Mononuclear cell (primary cell): ENCODE measurements around the gene TGDS. TPM values are rescaled to one million over a fixed set of nuclear protein-coding genes. Genes with fewer than 3 reads are reported as not detected.

ENCODE experiments used
- H3K27me3 ChIP-seq: 2 replicates; pipeline ENCODE4 v1.6.0; 2011; ENCODE audit warnings: low read length, control low read depth; ENCODE audit not compliant: insufficient read depth
- H3K4me1 ChIP-seq: 2 replicates; pipeline ENCODE4 v1.5.1; 2011; ENCODE audit warnings: mild to moderate bottlenecking, low read length, control low read depth; ENCODE audit not compliant: insufficient read depth
- H3K4me3 ChIP-seq: 2 replicates; pipeline ENCODE4 v1.5.1; 2011; ENCODE audit warnings: mild to moderate bottlenecking, low read length, moderate library complexity
- H3K9me3 ChIP-seq: 2 replicates; pipeline ENCODE4 v1.5.1; 2011; ENCODE audit warnings: low read depth, mild to moderate bottlenecking, control low read depth, low read length
- total RNA-seq: library from RNA; depleted of rRNA; stranded (reverse); fragments of >200 nt; gene quantifications from one replicate; pipeline ENCODE4 v1.2.3, GENCODE V29; 2012

TGDS gene
- total RNA-seq, 1 donor: 5.5 TPM

DNA sequence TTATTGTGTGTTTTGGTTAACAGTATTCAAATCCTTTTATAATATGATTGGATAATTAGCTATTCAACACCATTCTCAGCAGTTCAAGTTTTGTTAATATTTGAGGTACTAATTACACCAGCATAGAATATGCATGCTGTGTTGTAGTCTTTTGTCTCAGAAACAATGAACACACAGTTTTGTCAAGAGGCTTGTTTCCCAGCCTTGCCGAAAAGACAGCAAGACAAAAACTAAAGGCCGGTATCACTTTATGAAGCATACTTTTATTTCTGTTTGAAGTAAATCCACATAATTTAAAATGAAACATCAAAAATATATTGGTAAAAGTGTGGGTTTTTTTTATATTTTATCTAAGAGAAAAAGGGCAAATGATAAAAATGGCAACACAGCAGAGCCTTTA is 13.2 kb upstream of the TGDS start:
- H3K9me3 ChIP-seq: no peaks in the 10 kb centered on the region
- H3K4me1 ChIP-seq: no peaks in the 10 kb centered on the region
- no peaks in the 10 kb centered on the region for H3K27me3 ChIP-seq
- no peak overlapping the region for H3K4me3 ChIP-seq

DNA sequence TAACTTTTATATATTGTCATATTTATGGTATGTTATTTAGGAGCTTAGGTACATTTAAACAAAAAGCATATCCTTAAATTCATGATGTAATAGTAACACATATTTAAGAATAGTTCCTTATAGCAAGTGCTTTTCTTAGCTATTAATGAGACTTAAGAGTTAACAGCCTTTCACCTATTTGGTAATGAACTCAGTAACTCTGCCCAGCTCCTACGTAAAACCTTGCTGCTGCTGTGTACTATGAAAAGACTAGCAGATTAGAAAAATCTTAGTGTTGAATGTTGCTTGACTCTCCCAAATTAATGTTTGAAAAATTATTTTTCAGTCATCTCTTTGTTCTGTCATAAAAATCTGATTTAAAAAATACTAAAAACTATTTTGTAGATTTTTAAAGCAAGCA is 12.6 kb upstream of the TGDS start:
- Histone ChIP-seq H3K27me3 (no peaks in the 10 kb centered on the region), H3K4me1 (no peaks in the 10 kb centered on the region)

DNA sequence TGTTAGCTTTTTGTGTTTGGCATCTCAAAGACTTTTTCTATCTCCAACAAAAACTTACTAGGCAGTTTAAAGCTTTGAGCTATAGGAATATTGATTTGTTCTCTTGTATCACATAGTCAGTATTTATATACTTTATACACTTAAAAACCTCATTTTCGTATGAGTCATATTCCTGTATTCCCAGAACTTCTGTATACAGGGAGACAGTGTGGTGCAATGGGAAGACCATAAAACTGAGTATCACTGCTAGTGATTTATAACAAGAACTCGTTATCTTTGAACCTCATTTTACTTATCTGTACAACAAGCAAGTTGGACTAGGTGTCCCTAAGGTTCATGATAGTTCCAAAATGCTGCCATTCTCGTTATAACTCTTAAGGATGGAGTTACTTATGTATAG is 12.0 kb upstream of the TGDS start:
- no peaks in the 10 kb centered on the region for H3K27me3 ChIP-seq
- H3K4me3 ChIP-seq: no peak overlapping the region
- no peaks in the 10 kb centered on the region for H3K9me3 ChIP-seq
- no peaks in the 10 kb centered on the region for H3K4me1 ChIP-seq

More for the DNA sequence above, 12.6 kb upstream of the TGDS start:
- H3K9me3 ChIP-seq: no peaks in the 10 kb centered on the region
- no peak overlapping the region for H3K4me3 ChIP-seq

DNA sequence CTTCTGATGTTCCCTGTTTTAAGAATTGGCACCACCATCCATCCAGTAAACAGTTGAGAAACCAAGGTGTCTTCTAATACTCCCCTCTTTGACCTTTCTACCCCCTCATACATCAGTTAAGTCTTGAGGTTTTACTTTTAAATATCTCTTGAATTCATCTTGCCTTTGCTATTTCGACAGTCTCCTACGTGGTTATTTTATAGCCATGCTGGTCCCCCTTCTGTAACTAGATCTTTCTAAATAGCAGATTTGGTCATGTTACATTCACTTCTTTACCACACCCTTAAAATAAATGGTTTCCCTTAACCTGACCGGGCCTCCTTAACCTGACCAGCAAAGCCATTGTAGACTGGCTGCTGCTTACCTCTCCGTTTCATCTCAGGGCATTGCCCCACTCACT is 11.1 kb upstream of the TGDS start:
- Histone ChIP-seq H3K4me1 (peaks cover 5% of the 10 kb centered on the region), H3K9me3 (no peaks in the 10 kb centered on the region), H3K27me3 (no peaks in the 10 kb centered on the region), H3K4me3 (no peak overlapping the region)

DNA sequence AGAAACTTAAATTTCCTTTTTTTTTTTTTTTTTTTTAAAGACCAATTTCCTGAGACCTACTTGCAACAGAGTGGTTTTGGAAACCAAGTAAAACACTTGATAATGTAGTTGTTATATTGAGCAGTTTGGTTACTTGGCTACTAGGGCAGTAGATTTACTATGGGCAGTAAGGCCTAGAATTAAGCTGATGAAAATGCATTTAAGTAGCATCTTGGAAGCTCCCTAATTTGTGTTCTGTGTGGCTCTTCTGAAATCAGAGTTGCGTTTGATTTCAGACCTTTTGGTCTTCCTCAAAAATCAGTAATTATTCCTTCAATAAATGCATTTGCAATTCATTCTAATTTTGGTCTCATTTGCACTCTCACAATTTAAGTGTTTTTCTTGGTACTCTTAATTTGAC is 6.5 kb upstream of the TGDS start:
- Histone ChIP-seq H3K9me3 (no peaks in the 10 kb centered on the region), H3K4me3 (peak overlapping the region; percentile 61), H3K4me1 (peaks cover 9% of the 10 kb centered on the region), H3K27me3 (no peaks in the 10 kb centered on the region)

DNA sequence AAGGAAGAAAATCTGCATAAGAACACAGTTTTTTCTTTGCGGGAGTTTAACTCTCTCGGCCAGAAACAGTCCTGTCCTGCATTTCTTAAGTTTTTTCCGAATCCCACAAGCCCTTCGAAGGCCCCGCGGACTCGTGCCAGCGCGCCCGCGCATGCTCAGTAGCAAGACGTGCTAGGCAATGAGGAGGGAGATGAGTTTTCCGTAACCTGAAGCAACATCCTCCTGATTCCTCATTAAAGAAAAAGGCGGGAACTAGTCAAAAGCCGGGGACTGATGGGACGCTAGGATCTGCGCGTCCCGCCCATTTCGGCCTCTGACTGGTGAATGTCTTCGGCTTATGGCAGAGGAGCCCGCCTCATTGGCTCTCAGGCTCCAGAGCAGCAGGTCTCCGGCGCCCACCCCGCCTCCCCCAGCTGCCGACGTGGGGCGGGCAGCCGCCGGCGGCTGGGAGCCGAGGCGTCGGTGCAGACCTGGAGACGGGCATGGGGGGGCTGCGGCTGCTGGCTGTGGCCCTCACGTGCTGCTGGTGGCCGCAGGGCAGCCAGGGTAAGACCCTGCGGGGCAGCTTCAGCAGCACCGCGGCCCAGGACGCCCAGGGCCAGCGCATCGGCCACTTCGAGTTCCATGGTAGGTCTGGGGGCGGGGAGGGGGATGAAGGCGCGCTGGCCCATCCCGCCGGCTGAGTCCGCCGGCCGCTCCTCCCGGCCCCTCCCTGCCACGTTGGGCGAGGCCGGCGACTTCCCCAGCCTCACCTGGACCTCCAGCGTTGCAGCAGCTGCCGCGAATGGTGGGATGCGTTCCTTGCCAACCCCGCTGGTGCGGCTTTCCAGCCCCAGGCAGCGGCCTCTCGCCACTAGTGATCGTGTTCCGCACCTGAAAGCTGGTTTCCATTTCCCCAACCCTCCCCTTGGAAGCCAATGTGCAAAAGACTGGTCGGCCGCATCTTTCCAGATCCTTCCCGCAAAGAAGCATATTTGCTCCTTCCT is 5.8 kb upstream of the TGDS start, which contains the start of gene GPR180:
Gene GPR180, plus strand, starts transcription at position 412 of the 986 bp plus-strand sequence. Its CDS starts 71 bp downstream, at position 483.
- Histone ChIP-seq H3K4me3 (peak within 1 kb of the TSS; percentile 61), H3K9me3 (no peaks in the 10 kb centered on the region), H3K4me1 (peaks cover 9% of the 10 kb centered on the region), H3K27me3 (no peaks in the 10 kb centered on the region)

DNA sequence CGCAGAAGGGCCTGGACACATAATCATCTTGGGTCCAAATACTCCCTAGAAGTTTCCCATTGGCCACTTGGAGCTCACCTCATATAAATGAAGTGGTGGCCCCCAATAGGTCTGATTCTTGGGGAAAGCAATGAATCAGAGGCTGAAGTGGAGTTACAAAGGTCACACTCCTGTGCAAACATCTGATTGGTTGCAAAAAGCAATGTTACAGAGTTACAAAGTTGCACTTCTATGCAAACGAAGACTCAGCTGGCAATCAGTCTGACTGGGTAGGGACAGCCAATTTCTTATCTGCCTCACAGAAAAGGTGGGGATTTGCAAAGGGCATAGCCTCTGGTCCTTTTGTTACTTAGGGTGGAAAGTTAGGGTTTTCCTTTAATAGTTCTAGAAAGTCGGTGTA is 3.9 kb upstream of the TGDS start:
- Histone ChIP-seq H3K4me1 (peaks cover 20% of the 10 kb centered on the region), H3K4me3 (no peak overlapping the region), H3K9me3 (no peaks in the 10 kb centered on the region), H3K27me3 (no peaks in the 10 kb centered on the region)

DNA sequence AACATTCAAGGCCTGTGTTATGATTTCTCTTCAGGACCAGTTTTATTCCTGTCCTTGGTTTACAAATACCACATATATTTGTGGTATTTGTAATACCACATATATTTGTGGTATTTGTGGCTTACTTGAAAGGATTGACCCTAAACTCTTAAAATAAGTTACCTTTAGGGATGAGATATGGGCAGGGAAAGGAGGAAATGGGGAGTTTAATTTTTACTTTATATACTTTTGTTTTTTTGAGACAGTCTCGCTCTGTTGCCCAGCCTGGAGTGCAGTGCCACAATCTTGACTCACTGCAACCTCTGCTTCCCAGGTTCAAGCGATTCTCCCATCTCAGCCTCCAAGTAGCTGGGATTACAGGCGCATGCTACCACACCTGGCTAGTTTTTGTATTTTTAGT is 2.3 kb upstream of the TGDS start:
- Histone ChIP-seq H3K9me3 (no peaks in the 10 kb centered on the region), H3K4me1 (peaks cover 29% of the 10 kb centered on the region), H3K27me3 (no peaks in the 10 kb centered on the region), H3K4me3 (no peak overlapping the region)

DNA sequence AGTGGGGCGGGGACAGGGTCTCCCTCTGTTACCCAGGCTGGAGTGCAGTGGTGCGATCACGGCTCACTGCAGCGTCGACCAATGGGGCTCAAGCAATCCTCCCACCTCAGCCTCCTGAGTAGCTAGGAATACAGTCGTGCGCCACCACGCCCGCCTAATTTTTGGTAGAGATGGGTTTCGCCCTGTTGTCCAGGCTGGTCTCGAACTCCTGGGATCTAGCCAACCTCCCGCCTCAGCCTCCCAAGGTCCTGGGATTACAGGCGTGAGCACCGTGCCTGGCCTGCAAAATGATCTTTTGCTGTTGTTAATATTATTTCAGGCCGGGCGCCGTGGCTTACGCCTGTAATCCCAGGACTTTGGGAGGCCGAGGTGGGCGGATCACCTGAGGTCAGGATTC is 621 bp upstream of the TGDS start:
- Histone ChIP-seq H3K4me3 (peak overlapping the region; percentile 94), H3K27me3 (no peaks in the 10 kb centered on the region), H3K4me1 (peaks cover 23% of the 10 kb centered on the region), H3K9me3 (no peaks in the 10 kb centered on the region)

DNA sequence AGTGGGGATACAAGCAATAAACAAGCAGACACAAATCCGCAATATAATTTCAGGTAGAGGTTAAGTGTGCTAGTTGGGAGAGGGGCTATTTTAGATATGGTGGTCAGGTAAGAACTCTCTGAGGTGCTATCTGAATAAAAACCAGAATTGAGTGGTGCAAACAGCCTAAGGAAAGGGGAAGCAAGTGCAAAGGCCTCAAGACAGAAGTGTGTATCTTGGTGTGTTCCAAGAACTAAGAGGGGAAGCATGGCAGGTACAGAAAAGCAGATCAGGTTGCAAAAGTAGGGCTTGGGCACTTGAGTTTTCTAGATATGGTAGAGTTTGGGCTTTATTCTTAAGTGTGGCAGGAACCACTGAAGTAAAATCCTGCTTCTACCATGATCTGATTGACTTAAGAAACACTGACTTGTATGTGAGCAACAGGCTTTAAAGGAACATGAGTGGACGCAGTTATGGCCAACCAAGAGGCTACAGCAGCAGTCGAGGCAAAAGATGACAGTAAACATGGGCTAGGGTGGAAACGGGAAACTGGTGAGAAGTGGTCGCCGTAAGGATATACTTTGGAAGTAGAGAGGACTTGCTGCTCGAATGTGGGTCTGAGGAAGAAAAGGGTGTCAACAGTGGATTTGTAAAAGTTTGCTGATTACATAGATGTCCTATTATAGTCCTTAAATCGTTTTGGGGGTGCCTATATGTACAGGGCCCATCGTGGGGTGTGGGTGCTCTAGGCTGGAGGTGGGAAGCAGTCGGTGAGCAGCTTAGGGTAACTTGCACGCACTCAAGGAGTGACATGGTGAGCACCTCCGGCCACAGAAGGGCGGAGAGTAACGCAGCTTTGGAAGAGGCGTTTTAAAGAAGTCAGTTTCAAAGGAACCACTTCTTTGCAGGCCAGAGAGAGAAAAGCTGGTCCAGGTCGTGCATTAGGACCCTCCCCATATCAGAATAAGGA is 677 bp downstream of the TGDS start:
- no peaks in the 10 kb centered on the region for H3K9me3 ChIP-seq
- H3K27me3 ChIP-seq: no peaks in the 10 kb centered on the region
- H3K4me3 ChIP-seq: peak overlapping the region; percentile 94

DNA sequence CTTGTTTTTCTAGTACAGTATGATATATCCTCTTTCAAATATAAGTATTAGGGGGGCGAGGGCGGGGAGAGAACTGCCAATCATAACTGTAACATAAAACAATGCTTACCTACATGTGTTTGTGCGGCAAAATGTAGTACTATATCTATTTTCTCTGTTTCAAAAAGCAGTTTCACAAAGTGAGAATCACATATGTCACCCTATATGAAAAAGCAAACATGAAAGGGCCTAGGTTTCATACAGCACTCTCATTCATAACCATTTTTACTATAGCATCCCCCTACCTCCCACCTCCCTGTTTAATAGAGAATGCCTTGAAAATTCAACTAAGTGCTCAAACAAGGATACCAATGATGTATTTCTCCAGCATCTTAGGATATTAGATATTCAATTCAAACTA is 5.2 kb downstream of the TGDS start:
- Histone ChIP-seq H3K27me3 (no peaks in the 10 kb centered on the region), H3K4me3 (no peak overlapping the region), H3K9me3 (no peaks in the 10 kb centered on the region), H3K4me1 (peaks cover 16% of the 10 kb centered on the region)

More for the DNA sequence above, 677 bp downstream of the TGDS start:
- H3K4me1 ChIP-seq: peaks cover 20% of the 10 kb centered on the region

DNA sequence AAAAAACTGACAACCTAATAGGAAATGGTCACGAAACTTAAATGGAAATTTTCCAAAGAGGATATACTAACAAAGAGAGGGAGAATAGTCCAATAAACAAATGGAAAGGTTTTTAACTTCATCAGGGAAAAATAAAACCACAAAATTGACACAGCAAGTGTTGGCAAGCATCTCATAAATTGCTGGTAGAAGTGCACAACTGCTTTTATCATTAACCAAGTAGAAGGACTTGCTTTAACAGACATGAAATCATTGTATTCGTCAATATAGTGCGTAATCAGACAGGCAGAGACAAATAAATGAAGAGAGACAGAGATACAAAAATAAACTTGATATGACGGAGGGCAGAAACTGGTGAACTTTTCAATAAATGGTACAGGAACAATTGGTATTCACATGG is 7.4 kb downstream of the TGDS start:
- Histone ChIP-seq H3K27me3 (no peaks in the 10 kb centered on the region), H3K4me1 (no peaks in the 10 kb centered on the region), H3K4me3 (no peak overlapping the region), H3K9me3 (no peaks in the 10 kb centered on the region)

DNA sequence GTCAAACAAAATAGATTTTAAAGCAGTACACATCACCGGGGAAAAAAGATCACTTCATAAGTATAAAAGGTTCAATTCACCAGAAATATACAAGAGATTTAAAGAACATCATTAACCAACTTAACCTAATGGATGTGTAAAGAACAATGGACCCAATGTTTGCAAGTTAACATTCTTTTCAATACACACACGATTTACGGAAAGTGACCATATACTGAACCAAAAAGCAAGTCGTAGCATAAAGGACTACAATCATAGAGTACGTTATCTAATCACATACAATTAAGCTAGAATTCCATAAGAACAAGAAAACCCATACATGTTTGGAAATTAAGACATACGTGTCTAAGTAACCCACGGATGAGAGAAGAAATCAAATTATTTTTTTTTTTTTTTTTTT is 9.6 kb downstream of the TGDS start:
- Histone ChIP-seq H3K27me3 (no peaks in the 10 kb centered on the region), H3K9me3 (no peaks in the 10 kb centered on the region), H3K4me3 (no peak overlapping the region), H3K4me1 (no peaks in the 10 kb centered on the region)

DNA sequence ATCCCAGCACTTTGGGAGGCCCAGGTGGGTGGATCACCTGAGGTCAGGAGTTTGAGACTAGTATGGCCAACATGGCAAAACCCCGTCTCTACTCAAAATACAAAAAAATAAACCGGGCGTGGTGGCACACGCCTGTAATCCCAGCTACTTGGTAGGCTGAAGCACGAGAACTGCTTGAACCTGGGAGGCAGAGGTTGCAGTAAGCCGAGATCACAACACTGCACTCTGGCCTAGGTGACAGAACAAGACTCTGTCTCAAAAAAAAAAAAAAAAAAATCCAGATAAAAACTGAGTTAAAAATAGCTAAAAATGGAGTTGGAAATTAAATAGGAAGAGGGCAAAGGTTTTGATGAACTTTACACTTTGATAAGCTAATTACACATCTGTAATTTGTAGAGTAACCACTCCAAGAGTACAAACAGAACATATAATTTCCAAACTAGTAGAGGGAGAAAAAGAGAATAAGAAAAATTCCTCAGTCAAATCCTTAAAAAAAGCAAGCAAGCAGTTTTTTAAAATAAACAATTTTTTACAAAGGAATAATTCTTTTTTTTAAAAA is 10.3 kb downstream of the TGDS start:
- Histone ChIP-seq H3K4me1 (no peaks in the 10 kb centered on the region), H3K4me3 (no peak overlapping the region), H3K9me3 (no peaks in the 10 kb centered on the region), H3K27me3 (no peaks in the 10 kb centered on the region)

DNA sequence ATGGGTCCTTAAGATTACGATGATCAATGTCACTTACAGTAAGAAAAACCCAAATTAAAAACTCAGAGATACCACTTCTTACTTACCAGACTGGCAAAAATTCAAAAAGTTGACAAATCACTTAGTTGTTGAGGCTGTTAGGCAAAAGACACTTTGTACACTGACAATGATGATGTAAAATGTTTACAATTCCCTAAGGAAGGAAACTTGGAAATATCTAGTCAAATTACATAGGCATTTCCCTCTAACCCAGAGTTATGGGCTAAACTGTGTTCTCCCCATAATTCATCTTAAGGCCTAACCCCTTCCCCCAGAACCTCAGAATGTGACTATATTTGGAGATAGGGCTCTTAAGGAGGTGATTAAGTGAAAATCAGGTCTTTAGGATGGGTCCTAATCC is 12.0 kb downstream of the TGDS start:
- no peak overlapping the region for H3K4me3 ChIP-seq
- no peaks in the 10 kb centered on the region for H3K4me1 ChIP-seq
- no peaks in the 10 kb centered on the region for H3K27me3 ChIP-seq
- H3K9me3 ChIP-seq: no peaks in the 10 kb centered on the region
